ENCODE results near the gene NEMP1.

GRCh38 chr12:57097554-57097835 lies 18.9 kb upstream of the NEMP1 start:
- no peak for TF ChIP-seq CTCF (IDR thresholded peaks at IDR 0.05; ENCODE audit: poor library complexity, severe bottlenecking)
- no peak for TF ChIP-seq REST (IDR thresholded peaks at IDR 0.05; ENCODE audit: borderline replicate concordance)
- TF ChIP-seq POLR2AphosphoS5 (IDR thresholded peaks at IDR 0.05), result no peak
- TF ChIP-seq EP300 (conservative IDR thresholded peaks at IDR 0.05; ENCODE audit: poor library complexity, severe bottlenecking), result no peak
- TF ChIP-seq MXI1 (conservative IDR thresholded peaks at IDR 0.05; ENCODE audit: poor library complexity, severe bottlenecking), result no peak
- no peak for TF ChIP-seq SMC3 (conservative IDR thresholded peaks at IDR 0.05; ENCODE audit: poor library complexity)
- no peak for TF ChIP-seq EZH2 (IDR thresholded peaks at IDR 0.05; ENCODE audit: borderline replicate concordance, insufficient read depth, low read length, poor library complexity, severe bottlenecking)
